H1 (cell line): Measurements from ENCODE around the gene FAM162B. TPM values are rescaled to one million over a fixed set of nuclear protein-coding genes. Genes with fewer than 3 reads are reported as not detected.

Experiments used
- CTCF ChIA-PET: fragments of 300-600 bp; sonication (Branson Sonifier 250); formaldehyde crosslinking; loops from one replicate; lab custom pipeline; 2021; ENCODE audit not compliant: partially characterized antibody; lab: Charles Lee
- POLR2A ChIA-PET: fragments of 300-600 bp; sonication (Branson Sonifier 250); formaldehyde crosslinking; loops from one replicate; lab custom pipeline; 2021; ENCODE audit warnings: inconsistent platforms; ENCODE audit not compliant: partially characterized antibody; lab: Charles Lee
- DNase-seq, 2 experiments: peaks; one replicate each; pipeline versions ENCODE4 v3.0.0 to v3.0.0-alpha.2; 2010 to 2022; ENCODE audit warnings: low spot score in 2 of 2, low read depth in 1 of 2, mixed read lengths in 1 of 2
- FAIRE-seq: peaks from 2 replicates; lab custom pipeline; 2011; peaks lifted over from hg19 to GRCh38; lab: Jason Lieb, UNC
- H2AFZ ChIP-seq: 2 replicates; pipeline ENCODE4 v1.8.1; 2012; ENCODE audit warnings: low read length, inconsistent platforms
- H2AK5ac ChIP-seq: 2 replicates; pipeline ENCODE4 v1.6.1; 2013; ENCODE audit warnings: low read depth, low read length
- H2BK120ac ChIP-seq: replicated peaks from 2 replicates; pipeline ENCODE3; 2013; ENCODE audit warnings: low read depth, low read length, inconsistent platforms
- H2BK12ac ChIP-seq: 2 replicates; pipeline ENCODE4 v1.6.1; 2013; ENCODE audit warnings: low read depth, low read length
- H2BK15ac ChIP-seq: 2 replicates; pipeline ENCODE4 v1.6.1; 2013; ENCODE audit warnings: low read length
- H2BK20ac ChIP-seq: 2 replicates; pipeline ENCODE4 v1.6.1; 2013; ENCODE audit warnings: low read length
- H2BK5ac ChIP-seq: 2 replicates; pipeline ENCODE4 v1.6.1; 2013; ENCODE audit warnings: low read depth, low read length
- H3K14ac ChIP-seq: 2 replicates; pipeline ENCODE4 v1.6.1; 2013; ENCODE audit warnings: inconsistent platforms; ENCODE audit not compliant: insufficient read length
- H3K18ac ChIP-seq: 2 replicates; pipeline ENCODE4 v1.6.1; 2013; ENCODE audit warnings: low read length; ENCODE audit errors: extremely low read depth
- H3K23ac ChIP-seq: 2 replicates; pipeline ENCODE4 v1.6.1; 2013; ENCODE audit warnings: inconsistent platforms; ENCODE audit not compliant: insufficient read length
- H3K23me2 ChIP-seq: 2 replicates; pipeline ENCODE4 v1.6.1; 2013; ENCODE audit warnings: low read depth, low read length
- H3K27ac ChIP-seq: 2 replicates; pipeline ENCODE4 v1.6.1; 2011; ENCODE audit warnings: low read depth, low read length, inconsistent platforms
- H3K27me3 ChIP-seq, 4 experiments: replicated peaks in 1 of 4; 1 replicate in 1 of 4; 2 replicates in 3 of 4; pipeline versions ENCODE4 v1.6.1 to v1.8.1; 2011 to 2013; ENCODE audit warnings: low read length in 3 of 4, mild to moderate bottlenecking in 3 of 4, inconsistent platforms in 2 of 4, mixed read lengths in 2 of 4, moderate library complexity in 1 of 4; ENCODE audit not compliant: control insufficient read depth in 3 of 4, insufficient read depth in 3 of 4; ENCODE audit errors: extremely low read depth in 1 of 4
- H3K36me3 ChIP-seq, 4 experiments: 2 replicates each; pipeline versions ENCODE4 v1.6.1 to v1.8.1; 2011 to 2013; ENCODE audit warnings: mild to moderate bottlenecking in 4 of 4, low read length in 3 of 4, moderate library complexity in 2 of 4, control low read depth in 1 of 4, inconsistent platforms in 1 of 4; ENCODE audit not compliant: insufficient read depth in 4 of 4, control insufficient read depth in 2 of 4
- H3K4ac ChIP-seq: replicated peaks from 2 replicates; pipeline ENCODE3; 2013; ENCODE audit warnings: low read length, low read depth, mixed read lengths, inconsistent platforms; ENCODE audit not compliant: insufficient read length
- H3K4me1 ChIP-seq, 4 experiments: replicated peaks in 1 of 4; 1 replicate in 1 of 4; 2 replicates in 3 of 4; pipeline versions ENCODE4 v1.6.1 to v1.8.1; 2011 to 2013; ENCODE audit warnings: low read length in 3 of 4, inconsistent platforms in 2 of 4, mixed read lengths in 1 of 4; ENCODE audit not compliant: insufficient read depth in 4 of 4, control insufficient read depth in 3 of 4
- H3K4me2 ChIP-seq, 2 experiments: 2 replicates each; pipeline versions ENCODE4 v1.6.1 to v1.8.1; 2011 to 2013; ENCODE audit warnings: low read depth in 2 of 2, low read length in 2 of 2, control low read depth in 1 of 2, inconsistent platforms in 1 of 2, mild to moderate bottlenecking in 1 of 2; ENCODE audit not compliant: insufficient read depth in 1 of 2
- H3K4me3 ChIP-seq, 4 experiments: fragments of 200-600, 300-600 bp in 1 of 4; sonication (generic), shearing (Covaris generic), sonication (Bioruptor Twin) in 1 of 4; 2 replicates each; pipeline versions ENCODE4 v1.5.1 to v1.8.1; 2011 to 2016; ENCODE audit warnings: low read length in 4 of 4, low read depth in 3 of 4, control low read depth in 2 of 4, inconsistent platforms in 2 of 4, mild to moderate bottlenecking in 2 of 4, mixed read lengths in 1 of 4, moderate library complexity in 1 of 4; ENCODE audit not compliant: insufficient read depth in 2 of 4; ENCODE audit errors: extremely low read depth in 1 of 4
- H3K56ac ChIP-seq: replicated peaks from 2 replicates; pipeline ENCODE3; 2013; ENCODE audit warnings: low read depth, mild to moderate bottlenecking, mixed read lengths, low read length, inconsistent platforms; ENCODE audit not compliant: insufficient read length
- H3K79me1 ChIP-seq: 2 replicates; pipeline ENCODE4 v1.6.1; 2013; ENCODE audit warnings: low read depth, low read length, control low read depth
- H3K79me2 ChIP-seq, 2 experiments: 2 replicates each; pipeline versions ENCODE4 v1.6.1 to v1.8.1; 2012 to 2013; ENCODE audit warnings: low read length in 2 of 2, mild to moderate bottlenecking in 2 of 2, inconsistent platforms in 1 of 2; ENCODE audit not compliant: insufficient read depth in 2 of 2, control insufficient read depth in 1 of 2
- H3K9ac ChIP-seq, 4 experiments: replicated peaks in 1 of 4; 1 replicate in 1 of 4; 2 replicates in 3 of 4; pipeline versions ENCODE4 v1.6.1 to v1.8.1; 2011 to 2013; ENCODE audit warnings: low read depth in 3 of 4, low read length in 3 of 4, control low read depth in 2 of 4, mild to moderate bottlenecking in 2 of 4, moderate library complexity in 2 of 4, inconsistent platforms in 1 of 4; ENCODE audit errors: extremely low read depth in 1 of 4
- H3K9me3 ChIP-seq, 2 experiments: 2 replicates each; pipeline versions ENCODE4 v1.6.1 to v1.8.1; 2012 to 2013; ENCODE audit warnings: mild to moderate bottlenecking in 2 of 2, moderate library complexity in 2 of 2, control low read depth in 1 of 2, inconsistent platforms in 1 of 2, low read depth in 1 of 2, low read length in 1 of 2, mixed read lengths in 1 of 2; ENCODE audit not compliant: insufficient read depth in 2 of 2
- H4K20me1 ChIP-seq, 2 experiments: replicated peaks in 1 of 2; 2 replicates each; pipeline versions ENCODE3 to v1.8.1; 2011 to 2013; ENCODE audit warnings: inconsistent platforms in 2 of 2, low read length in 2 of 2, mild to moderate bottlenecking in 1 of 2; ENCODE audit not compliant: insufficient read depth in 2 of 2, control insufficient read depth in 1 of 2
- H4K5ac ChIP-seq: 2 replicates; pipeline ENCODE4 v1.6.1; 2013; ENCODE audit warnings: low read length, low read depth, mixed read lengths, inconsistent platforms; ENCODE audit not compliant: insufficient read length
- H4K8ac ChIP-seq: 2 replicates; pipeline ENCODE4 v1.8.0; 2013; ENCODE audit warnings: mild to moderate bottlenecking, moderate library complexity, low read length, inconsistent platforms; ENCODE audit not compliant: insufficient read depth; ENCODE audit errors: extremely low read depth
- H4K91ac ChIP-seq: replicated peaks from 2 replicates; pipeline ENCODE3; 2013; ENCODE audit warnings: low read length, mixed read lengths, inconsistent platforms; ENCODE audit not compliant: insufficient read length
- NRF1 ChIP-seq: IDR thresholded peaks from 2 replicates; pipeline ENCODE4 v1.6.1; 2011; ENCODE audit warnings: mild to moderate bottlenecking, low read depth, low read length, improper control_type of control experiment
- RBBP5 ChIP-seq: IDR thresholded peaks from 2 replicates; pipeline ENCODE4 v1.7.1; 2012; ENCODE audit warnings: low read depth, mild to moderate bottlenecking, inconsistent platforms, low read length, moderate library complexity, borderline replicate concordance
- RXRA ChIP-seq: IDR thresholded peaks from 2 replicates; pipeline ENCODE4 v1.6.1; 2011; ENCODE audit warnings: low read depth, mild to moderate bottlenecking, low read length, moderate library complexity; ENCODE audit not compliant: insufficient read depth
- SP1 ChIP-seq: IDR thresholded peaks from 2 replicates; pipeline ENCODE4 v1.6.1; 2011; ENCODE audit warnings: low read depth, low read length
- WGBS, 2 experiments: shearing (Covaris generic) in 1 of 2; methylation state at CpG; one replicate each; pipeline versions ENCODE4 v1.1.6 to v1.1.7; 2013 to 2015; ENCODE audit warnings: low lambda C conversion rate in 2 of 2, mixed read lengths in 2 of 2, inconsistent platforms in 1 of 2, low coverage in 1 of 2, missing lambda C conversion rate in 1 of 2; ENCODE audit not compliant: insufficient replicate concordance in 2 of 2, insufficient coverage in 1 of 2, insufficient read length in 1 of 2; ENCODE audit errors: extremely low coverage in 1 of 2, missing lambda C conversion rate in 1 of 2; 5-methylcytosine and 5-hydroxymethylcytosine counted together
- polyA plus RNA-seq, 7 experiments: library from polyadenylated mRNA; depleted of rRNA in 3 of 7; stranded (reverse) in 5 of 7; unstranded in 2 of 7; fragments of >200 nt in 5 of 7; fragments of 200-250 nt in 2 of 7; gene quantifications; 1 replicate in 5 of 7; 2 replicates in 1 of 7; 4 replicates in 1 of 7; pipeline versions ENCODE4 v1.2.1 to v1.2.3, GENCODE V29; 2011 to 2013; ENCODE audit warnings: missing spikeins in 2 of 7, mixed read lengths in 2 of 7
- total RNA-seq: library from RNA; stranded (reverse); fragmentation: NEBNext Ultra II Directional; extraction: Animal tissue kit (Norgen Biotek cat#: 25700); gene quantifications from 2 replicates; pipeline ENCODE4 v1.2.1, GENCODE V29; 2021

FAM162B gene
- total and polyA plus RNA-seq, 2 of the 8 experiments (the other 6 are each of a cell fraction or from before 2014, with no cell fraction given): 2.6 to 3.2 TPM

DNA sequence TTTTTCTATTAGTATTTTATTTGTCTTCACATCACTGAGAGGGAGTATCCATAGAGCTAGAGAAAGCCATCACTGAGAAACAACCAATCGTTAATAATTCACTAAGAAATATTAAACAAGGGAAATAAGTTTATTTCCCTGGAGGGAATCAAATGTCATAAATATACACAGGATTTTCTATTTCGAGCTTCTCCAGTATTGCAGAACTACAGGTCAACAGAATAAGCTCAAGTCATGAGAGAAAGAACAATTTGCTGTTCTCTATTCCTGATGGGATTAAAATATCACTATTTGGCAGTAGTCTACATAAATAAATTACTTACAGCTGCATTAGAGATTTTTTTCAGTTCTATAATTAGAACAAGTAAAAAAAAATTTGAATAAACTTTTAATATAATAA lies 2.2 kb upstream of the FAM162B start:
- Histone ChIP-seq H3K27me3 (peaks cover 8 to 31% (median 24%) of the 10 kb centered on the region in 4 experiments), H3K18ac (no peak overlapping the region), H3K4ac (no peak overlapping the region), H3K4me3 (no peak overlapping the region), H2BK5ac (no peak overlapping the region), H4K20me1 (no peaks in the 10 kb centered on the region), H2BK20ac (no peak overlapping the region), H3K23ac (no peak overlapping the region), H3K23me2 (peaks cover 12% of the 10 kb centered on the region; the same call in 1 of the 2 replicates), H4K91ac (no peak overlapping the region), H3K4me2 (no peak overlapping the region), H2BK12ac (no peak overlapping the region), H3K9me3 (no peaks in the 10 kb centered on the region), H3K79me1 (no peaks in the 10 kb centered on the region), H4K8ac (no peak overlapping the region), H2BK120ac (no peak overlapping the region), H3K79me2 (no peaks in the 10 kb centered on the region)
- FAIRE-seq: no peak
- WGBS, 2 experiments: 82% methylated on average over 2 of the region's 2 CpGs; no CpG with 5 or more reads in 1 of the 2 experiments
- POLR2A ChIA-PET: no interaction called here
- TF ChIP-seq SP1: no peak
- TF ChIP-seq RXRA: no peak
- no peak for TF ChIP-seq NRF1
- no peak for TF ChIP-seq RBBP5
- TF ChIP-seq, all 59 proteins: peak for 0
- Histone ChIP-seq H2AK5ac (no peak overlapping the region), H3K4me1 (no peaks in the 10 kb centered on the region; a peak in 2 of 7 replicates), H2BK15ac (no peak overlapping the region), H3K9ac (no peak overlapping the region), H3K27ac (no peak overlapping the region), H2AFZ (no peak overlapping the region), H3K36me3 (no peaks in the 10 kb centered on the region), H4K5ac (no peak overlapping the region), H3K14ac (no peak overlapping the region), H3K56ac (no peak overlapping the region)
- DNase-seq: no peak
- CTCF ChIA-PET: interaction anchor here (1.5 to 4.6 kb wide), 3 partner anchors 12 to 201 kb away, joined by 3 to 21 read pairs (median 5); no protein-coding TSS in a partner anchor
